Activated T-helper 2 cell treated with anti-CD3 and anti-CD28 coated beads, Interferon-gamma antibody, Interleukin-2, Interleukin-4, amounts not matched to agents 10 μg/mL and 5 μg/mL and 100 μg/mL, durations not matched to agents 14 hours and 24 hours and 36 hours (primary cell): Measurements from ENCODE around the gene HIVEP3. TPM values are rescaled to one million over a fixed set of nuclear protein-coding genes. Genes with fewer than 3 reads are reported as not detected.

Experiments
- DNase-seq: peaks from one replicate; pipeline ENCODE4 v3.0.0; 2021; ENCODE audit warnings: low spot score
- H3K27ac Mint-ChIP-seq: one replicate; pipeline ENCODE4 v1.8.0; 2021; ENCODE audit warnings: mixed read lengths
- H3K27me3 Mint-ChIP-seq: one replicate; pipeline ENCODE4 v1.8.0; 2021; ENCODE audit warnings: low read depth, mixed read lengths
- H3K36me3 Mint-ChIP-seq: one replicate; pipeline ENCODE4 v1.8.0; 2021; ENCODE audit warnings: low read depth, mixed read lengths
- H3K4me1 Mint-ChIP-seq: one replicate; pipeline ENCODE4 v1.8.0; 2021; ENCODE audit warnings: low read depth, mixed read lengths
- H3K4me3 Mint-ChIP-seq: one replicate; pipeline ENCODE4 v1.8.0; 2021; ENCODE audit warnings: low read depth, mild to moderate bottlenecking, moderate library complexity, mixed read lengths
- H3K9me3 Mint-ChIP-seq: one replicate; pipeline ENCODE4 v1.8.0; 2021; ENCODE audit warnings: mixed read lengths
- intact Hi-C: fragments of 100-400 bp; cut with micrococcal nuclease; formaldehyde crosslinking; loops from one replicate; pipeline ENCODE4 v1.15.1; 2023
- total RNA-seq: library from RNA; stranded (reverse); gene quantifications from 2 replicates; pipeline ENCODE4 v1.2.3, GENCODE V29; 2022

Gene HIVEP3
- total RNA-seq, 1 donor from 2014 or later: 33.7 TPM

- no peak overlapping the region for H3K27ac Mint-ChIP-seq
- intact Hi-C loops: no loop called here
- no peaks in the 10 kb centered on the region for H3K36me3 Mint-ChIP-seq
- H3K4me3 Mint-ChIP-seq: no peak overlapping the region
- no peaks in the 10 kb centered on the region for H3K27me3 Mint-ChIP-seq
- no peaks in the 10 kb centered on the region for H3K9me3 Mint-ChIP-seq
- no peak for DNase-seq
- no peaks in the 10 kb centered on the region for H3K4me1 Mint-ChIP-seq
These were observed 144.2 kb downstream of the HIVEP3 start for GRCh38 chr1:41774471-41774990.

GRCh38 chr1:41773842-41774241, 144.9 kb downstream of the HIVEP3 start:
- Mint-ChIP-seq H3K36me3 (no peaks in the 10 kb centered on the region), H3K4me1 (no peaks in the 10 kb centered on the region), H3K27me3 (no peaks in the 10 kb centered on the region), H3K9me3 (no peaks in the 10 kb centered on the region), H3K27ac (no peak overlapping the region), H3K4me3 (no peak overlapping the region)
- intact Hi-C loops: no loop called here
- no peak for DNase-seq

- intact Hi-C loops: no loop called here
- H3K4me1 Mint-ChIP-seq: no peaks in the 10 kb centered on the region
- no peak overlapping the region for H3K27ac Mint-ChIP-seq
- no peaks in the 10 kb centered on the region for H3K36me3 Mint-ChIP-seq
- no peaks in the 10 kb centered on the region for H3K9me3 Mint-ChIP-seq
- DNase-seq: no peak
- H3K4me3 Mint-ChIP-seq: no peak overlapping the region
- H3K27me3 Mint-ChIP-seq: no peaks in the 10 kb centered on the region
These were observed 145.6 kb downstream of the HIVEP3 start for GRCh38 chr1:41773144-41773591.

- intact Hi-C loops: no loop called here
- Mint-ChIP-seq H3K4me1 (peaks cover 8% of the 10 kb centered on the region), H3K36me3 (no peaks in the 10 kb centered on the region), H3K27me3 (no peaks in the 10 kb centered on the region), H3K9me3 (no peaks in the 10 kb centered on the region), H3K27ac (no peak overlapping the region), H3K4me3 (no peak overlapping the region)
- DNase-seq: no peak
These were observed 149.7 kb downstream of the HIVEP3 start for GRCh38 chr1:41769068-41769467.

- no peaks in the 10 kb centered on the region for H3K9me3 Mint-ChIP-seq
These were observed 150.1 kb downstream of the HIVEP3 start for GRCh38 chr1:41768583-41768982.

GRCh38 chr1:41767534-41768525, 150.9 kb downstream of the HIVEP3 start:
- Mint-ChIP-seq H3K4me3 (no peak overlapping the region), H3K27me3 (no peaks in the 10 kb centered on the region), H3K36me3 (no peaks in the 10 kb centered on the region), H3K9me3 (no peaks in the 10 kb centered on the region), H3K27ac (no peak overlapping the region), H3K4me1 (peaks cover 8% of the 10 kb centered on the region)
- DNase-seq: no peak
- intact Hi-C loops: no loop called here

More at GRCh38 chr1:41768583-41768982, 150.1 kb downstream of the HIVEP3 start:
- H3K36me3 Mint-ChIP-seq: no peaks in the 10 kb centered on the region
- H3K27ac Mint-ChIP-seq: no peak overlapping the region
- no peaks in the 10 kb centered on the region for H3K27me3 Mint-ChIP-seq
- intact Hi-C loops: no loop called here
- DNase-seq: no peak
- H3K4me3 Mint-ChIP-seq: no peak overlapping the region
- H3K4me1 Mint-ChIP-seq: peaks cover 8% of the 10 kb centered on the region

GRCh38 chr1:41766546-41766945, 152.2 kb downstream of the HIVEP3 start:
- Mint-ChIP-seq H3K4me3 (no peak overlapping the region), H3K4me1 (peaks cover 8% of the 10 kb centered on the region)
- DNase-seq: no peak

GRCh38 chr1:41766041-41766440, 152.7 kb downstream of the HIVEP3 start:
- peaks cover 2% of the 10 kb centered on the region for H3K36me3 Mint-ChIP-seq
- no peaks in the 10 kb centered on the region for H3K27me3 Mint-ChIP-seq
- H3K9me3 Mint-ChIP-seq: peaks cover 12% of the 10 kb centered on the region
- H3K27ac Mint-ChIP-seq: no peak overlapping the region
- intact Hi-C loops: no loop called here
- H3K4me3 Mint-ChIP-seq: no peak overlapping the region
- DNase-seq: no peak
- peaks cover 8% of the 10 kb centered on the region for H3K4me1 Mint-ChIP-seq

More at GRCh38 chr1:41766546-41766945, 152.2 kb downstream of the HIVEP3 start:
- H3K27me3 Mint-ChIP-seq: no peaks in the 10 kb centered on the region
- no peaks in the 10 kb centered on the region for H3K36me3 Mint-ChIP-seq
- H3K27ac Mint-ChIP-seq: no peak overlapping the region
- intact Hi-C loops: no loop called here
- H3K9me3 Mint-ChIP-seq: peaks cover 7% of the 10 kb centered on the region

GRCh38 chr1:41765152-41765551, 153.6 kb downstream of the HIVEP3 start:
- Mint-ChIP-seq H3K27me3 (no peaks in the 10 kb centered on the region), H3K27ac (no peak overlapping the region), H3K4me1 (peaks cover 10% of the 10 kb centered on the region), H3K36me3 (peaks cover 4% of the 10 kb centered on the region), H3K9me3 (peaks cover 14% of the 10 kb centered on the region), H3K4me3 (no peak overlapping the region)
- intact Hi-C loops: no loop called here
- no peak for DNase-seq

GRCh38 chr1:41764656-41765055, 154.1 kb downstream of the HIVEP3 start:
- intact Hi-C loops: no loop called here
- Mint-ChIP-seq H3K27me3 (no peaks in the 10 kb centered on the region), H3K27ac (no peak overlapping the region), H3K9me3 (peaks cover 14% of the 10 kb centered on the region), H3K4me3 (no peak overlapping the region), H3K36me3 (peaks cover 4% of the 10 kb centered on the region), H3K4me1 (peaks cover 10% of the 10 kb centered on the region)
- DNase-seq: no peak

- H3K9me3 Mint-ChIP-seq: peaks cover 14% of the 10 kb centered on the region
- H3K27ac Mint-ChIP-seq: no peak overlapping the region
- H3K4me3 Mint-ChIP-seq: no peak overlapping the region
- peaks cover 15% of the 10 kb centered on the region for H3K4me1 Mint-ChIP-seq
- H3K36me3 Mint-ChIP-seq: peaks cover 4% of the 10 kb centered on the region
- DNase-seq: no peak
- H3K27me3 Mint-ChIP-seq: no peaks in the 10 kb centered on the region
- intact Hi-C loops: no loop called here
These were observed 155.9 kb downstream of the HIVEP3 start for GRCh38 chr1:41762777-41763176.

- DNase-seq: no peak
- Mint-ChIP-seq H3K27ac (no peak overlapping the region), H3K4me1 (peaks cover 15% of the 10 kb centered on the region), H3K27me3 (no peaks in the 10 kb centered on the region), H3K36me3 (peaks cover 4% of the 10 kb centered on the region), H3K4me3 (no peak overlapping the region), H3K9me3 (peaks cover 14% of the 10 kb centered on the region)
- intact Hi-C loops: no loop called here
These were observed 156.5 kb downstream of the HIVEP3 start for GRCh38 chr1:41762251-41762650.

- Mint-ChIP-seq H3K27ac (no peak overlapping the region), H3K36me3 (peaks cover 7% of the 10 kb centered on the region), H3K4me1 (peaks cover 27% of the 10 kb centered on the region), H3K4me3 (no peak overlapping the region), H3K27me3 (no peaks in the 10 kb centered on the region), H3K9me3 (peaks cover 23% of the 10 kb centered on the region)
- no peak for DNase-seq
- intact Hi-C loops: no loop called here
These were observed 159.7 kb downstream of the HIVEP3 start for GRCh38 chr1:41758904-41759548.
